ENCODE results near the gene PDSS1.
"Not testable (repeated sequence)": the region's sequence is repeated elsewhere in the genome, so short reads cannot be mapped to it uniquely, and the experiment has no call there.

The PDSS1 gene

GRCh38 chr10:26739071-26739631 is 41.6 kb downstream of the PDSS1 start:
- ATAC-seq: peak; percentile 45
- DNase-seq: no peak

- no peak for ATAC-seq
- DNase-seq: no peak
Observed at GRCh38 chr10:26741368-26741767, 43.9 kb downstream of the PDSS1 start.

- DNase-seq: no peak
- no peak for ATAC-seq
Observed at GRCh38 chr10:26743091-26743490, 45.6 kb downstream of the PDSS1 start.

GRCh38 chr10:26743841-26744240 is 46.3 kb downstream of the PDSS1 start:
- DNase-seq: no peak
- no peak for ATAC-seq

GRCh38 chr10:26746061-26746460 is 48.6 kb downstream of the PDSS1 start:
- ATAC-seq: no peak
- DNase-seq: no peak

- ATAC-seq: no peak
Observed at GRCh38 chr10:26755443-26755903, 58.0 kb downstream of the PDSS1 start.

GRCh38 chr10:26759008-26759407 is 61.5 kb downstream of the PDSS1 start:
- no peak for DNase-seq
- no peak for ATAC-seq

More at GRCh38 chr10:26755443-26755903, 58.0 kb downstream of the PDSS1 start:
- no peak for DNase-seq

- ATAC-seq (no peak), DNase-seq (no peak)
Observed at GRCh38 chr10:26765549-26765948, 68.0 kb downstream of the PDSS1 start.

GRCh38 chr10:26770069-26770468 is 72.6 kb downstream of the PDSS1 start:
- no peak for ATAC-seq
- DNase-seq: no peak

- ATAC-seq (no peak), DNase-seq (no peak)
Observed at GRCh38 chr10:26773633-26774032, 76.1 kb downstream of the PDSS1 start.

- no peak for ATAC-seq
Observed at GRCh38 chr10:26776258-26776657, 78.8 kb downstream of the PDSS1 start.

GRCh38 chr10:26777686-26778085 is 80.2 kb downstream of the PDSS1 start:
- ATAC-seq (no peak), DNase-seq (no peak)

More at GRCh38 chr10:26776258-26776657, 78.8 kb downstream of the PDSS1 start:
- DNase-seq: no peak

- no peak for ATAC-seq
- DNase-seq: no peak
Observed at GRCh38 chr10:26779176-26779860, 81.8 kb downstream of the PDSS1 start.

GRCh38 chr10:26780106-26780792 is 82.7 kb downstream of the PDSS1 start:
- DNase-seq (no peak), ATAC-seq (no peak)

- peak; percentile 87 for ATAC-seq
- DNase-seq: peak; percentile 31
Observed at GRCh38 chr10:26780793-26781601, 83.5 kb downstream of the PDSS1 start.

- DNase-seq (peak; percentile 16), ATAC-seq (peak; percentile 63)
Observed at GRCh38 chr10:26781797-26782196, 84.3 kb downstream of the PDSS1 start.

- ATAC-seq (no peak), DNase-seq (no peak)
Observed at GRCh38 chr10:26787362-26787761, 89.9 kb downstream of the PDSS1 start.

- not testable (repeated sequence) for ATAC-seq
Observed at GRCh38 chr10:26789779-26790178, 92.3 kb downstream of the PDSS1 start.

GRCh38 chr10:26790221-26790995 is 92.9 kb downstream of the PDSS1 start:
- DNase-seq (no peak), ATAC-seq (no peak)

More at GRCh38 chr10:26789779-26790178, 92.3 kb downstream of the PDSS1 start:
- not testable (repeated sequence) for DNase-seq

- ATAC-seq: no peak
Observed at GRCh38 chr10:26792758-26793495, 95.4 kb downstream of the PDSS1 start.

More at GRCh38 chr10:26792758-26793495, 95.4 kb downstream of the PDSS1 start:
- no peak for DNase-seq
